Choroid plexus epithelial cell (primary cell): ENCODE data around the gene TNFRSF4.

Experiments
- DNase-seq: peaks from one replicate; pipeline ENCODE4 v3.0.0-alpha.2; 2010; ENCODE audit warnings: low read depth
- H3K4me3 ChIP-seq: 2 replicates; pipeline ENCODE4 v1.5.1; 2011; ENCODE audit warnings: low read depth, mild to moderate bottlenecking, control low read depth, low read length, moderate library complexity
- CTCF ChIP-seq: conservative IDR thresholded peaks from 2 replicates; pipeline ENCODE4 v1.5.1; 2011; ENCODE audit warnings: low read depth, mild to moderate bottlenecking, control low read depth, inconsistent platforms, low read length, moderate library complexity

The TNFRSF4 gene

GRCh38 chr1:1210726-1211540 lies 3.0 kb downstream of the TNFRSF4 start:
- no peak overlapping the region for H3K4me3 ChIP-seq
- no peak for TF ChIP-seq CTCF
- no peak for DNase-seq

- H3K4me3 ChIP-seq, result no peak overlapping the region
- TF ChIP-seq CTCF, result no peak
- peak; percentile 40 for DNase-seq
Observed at GRCh38 chr1:1208713-1209433, 5.1 kb downstream of the TNFRSF4 start.

GRCh38 chr1:1207571-1207892 lies 6.4 kb downstream of the TNFRSF4 start:
- no peak for TF ChIP-seq CTCF
- DNase-seq, result no peak
- H3K4me3 ChIP-seq, result no peak overlapping the region

- TF ChIP-seq CTCF, result no peak
- no peak for DNase-seq
- H3K4me3 ChIP-seq, result no peak overlapping the region
Observed at GRCh38 chr1:1206966-1207531, 6.9 kb downstream of the TNFRSF4 start.

GRCh38 chr1:1206376-1206965 lies 7.5 kb downstream of the TNFRSF4 start, which contains the start of gene TNFRSF18:
TSS of gene TNFRSF18 (minus strand) at chr1:1206592. CDS start at chr1:1206571, 21 bp downstream.
- TF ChIP-seq CTCF, result no peak
- peak; percentile 11 for DNase-seq
- peak within 1 kb of the TSS; percentile 24 for H3K4me3 ChIP-seq

- no peak for DNase-seq
- TF ChIP-seq CTCF, result no peak
- H3K4me3 ChIP-seq, result peak overlapping the region; percentile 24
Observed at GRCh38 chr1:1205769-1206375, 8.1 kb downstream of the TNFRSF4 start.
